Naive thymus-derived CD4-positive, alpha-beta T cell (primary cell): ENCODE measurements around the gene NAA16. TPM values are rescaled to one million over a fixed set of nuclear protein-coding genes. Genes with fewer than 3 reads are reported as not detected.

Experiments
- ATAC-seq: fragments of 150-1000 bp; cut with Tn5 transposase; 2 replicates; pipeline ENCODE4 v1.10.0; 2021; ENCODE audit warnings: mild to moderate bottlenecking, moderate library complexity
- CTCF ChIA-PET: fragments of 350-600 bp; sonication (Branson Sonifier 250); formaldehyde crosslinking; loops from one replicate; lab custom pipeline; 2021; ENCODE audit warnings: antibody characterized with exemption; lab: Charles Lee
- POLR2A ChIA-PET: fragments of 350-600 bp; sonication (Branson Sonifier 250); formaldehyde crosslinking; loops from one replicate; lab custom pipeline; 2021; ENCODE audit warnings: antibody characterized with exemption, inconsistent platforms; lab: Charles Lee
- DNase-seq, 9 donors: peaks; one replicate each; pipeline versions ENCODE4 v3.0.0 to v3.0.0-alpha.2; 2020 to 2022; ENCODE audit warnings: mixed read lengths in 1 of 9
- H3K27ac ChIP-seq: one replicate; pipeline ENCODE4 v1.7.0; 2013; ENCODE audit warnings: mild to moderate bottlenecking, low read depth, low read length, moderate library complexity
- H3K27me3 ChIP-seq, 2 donors: one replicate each; pipeline ENCODE4 v1.7.0; 2013; ENCODE audit warnings: low read length in 2 of 2, mild to moderate bottlenecking in 2 of 2, moderate library complexity in 2 of 2; ENCODE audit not compliant: control insufficient read depth in 2 of 2, insufficient read depth in 2 of 2
- H3K36me3 ChIP-seq, 3 experiments: 1 replicate in 2 of 3; 2 replicates in 1 of 3; pipeline ENCODE4 v1.7.0; 2013; ENCODE audit warnings: low read length in 3 of 3, mild to moderate bottlenecking in 3 of 3, moderate library complexity in 1 of 3; ENCODE audit not compliant: insufficient read depth in 3 of 3, control insufficient read depth in 2 of 3
- H3K4me1 ChIP-seq, 2 donors: one replicate each; pipeline ENCODE4 v1.7.0; 2013; ENCODE audit warnings: low read length in 2 of 2, mild to moderate bottlenecking in 2 of 2, moderate library complexity in 1 of 2; ENCODE audit not compliant: control insufficient read depth in 2 of 2, insufficient read depth in 2 of 2
- H3K4me3 ChIP-seq: 2 replicates; pipeline ENCODE4 v1.7.0; 2013; ENCODE audit warnings: mild to moderate bottlenecking, low read length
- H3K9me3 ChIP-seq, 3 experiments: 1 replicate in 2 of 3; 2 replicates in 1 of 3; pipeline ENCODE4 v1.7.0; 2013; ENCODE audit warnings: low read length in 3 of 3; ENCODE audit not compliant: control insufficient read depth in 2 of 3
- H3K27ac Mint-ChIP-seq, 9 donors: one replicate each; pipeline ENCODE4 v1.8.0; 2020 to 2022; ENCODE audit warnings: mixed read lengths in 9 of 9, mild to moderate bottlenecking in 8 of 9, moderate library complexity in 5 of 9, inconsistent platforms in 2 of 9
- H3K27me3 Mint-ChIP-seq, 5 donors: one replicate each; pipeline ENCODE4 v1.8.0; 2021 to 2022; ENCODE audit warnings: mixed read lengths in 5 of 5, mild to moderate bottlenecking in 1 of 5
- H3K36me3 Mint-ChIP-seq, 5 donors: one replicate each; pipeline ENCODE4 v1.8.0; 2020 to 2022; ENCODE audit warnings: mixed read lengths in 5 of 5, mild to moderate bottlenecking in 3 of 5, inconsistent platforms in 1 of 5
- H3K4me1 Mint-ChIP-seq, 7 donors: one replicate each; pipeline ENCODE4 v1.8.0; 2020 to 2022; ENCODE audit warnings: mixed read lengths in 7 of 7, mild to moderate bottlenecking in 3 of 7, inconsistent platforms in 1 of 7
- H3K4me3 Mint-ChIP-seq, 10 donors: one replicate each; pipeline ENCODE4 v1.8.0; 2020 to 2022; ENCODE audit warnings: mild to moderate bottlenecking in 10 of 10, mixed read lengths in 10 of 10, moderate library complexity in 6 of 10, inconsistent platforms in 2 of 10
- H3K9me3 Mint-ChIP-seq, 11 donors: one replicate each; pipeline ENCODE4 v1.8.0; 2020 to 2022; ENCODE audit warnings: mixed read lengths in 11 of 11, mild to moderate bottlenecking in 4 of 11, inconsistent platforms in 1 of 11, moderate library complexity in 1 of 11
- intact Hi-C, 2 donors: fragments of 100-400 bp; cut with micrococcal nuclease; formaldehyde crosslinking; loops; one replicate each; pipeline ENCODE4 v1.15.1; 2023
- polyA plus RNA-seq, 2 donors: library from polyadenylated mRNA; unstranded; fragments of 300-500 nt; fragmentation: Illumina TruSeq; gene quantifications; one replicate each; pipeline ENCODE4 v1.2.3, GENCODE V29; 2021
- total RNA-seq, 6 experiments: library from RNA in 5 of 6; stranded (reverse) in 5 of 6; gene quantifications; 1 replicate in 5 of 6; 2 replicates in 1 of 6; pipeline ENCODE4 v1.2.3 and lab custom pipeline; 2021 to 2026

The NAA16 gene
- total and polyA plus RNA-seq, 7 experiments from 2014 or later = 15.8 to 99.6 (median 49.4) TPM

DNA sequence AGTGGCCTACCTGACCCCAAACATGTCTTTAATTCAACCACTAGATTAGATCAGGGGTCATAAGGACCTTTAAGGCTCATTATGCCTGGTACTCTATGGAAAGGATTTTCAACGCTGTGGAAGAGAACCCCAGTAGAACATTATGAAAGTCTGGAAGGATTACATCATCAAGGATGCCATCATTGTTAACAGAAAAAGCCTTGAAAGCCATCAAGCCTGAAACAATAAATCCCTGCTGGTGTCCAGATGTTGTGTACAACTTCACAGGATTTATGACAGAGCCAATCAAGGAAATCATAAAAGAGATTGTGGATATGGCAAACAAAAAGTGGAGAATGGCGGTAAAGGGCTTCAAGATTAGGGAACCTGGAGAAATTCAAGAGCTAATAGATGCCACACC lies 59.7 kb downstream of the NAA16 start:
- H3K4me3 Mint-ChIP-seq = no peak overlapping the region
- H3K4me1 Mint-ChIP-seq = peaks cover 2 to 38% (median 9%) of the 10 kb centered on the region in 7 donors
- CTCF ChIA-PET = no interaction called here
- H3K27me3 ChIP-seq = no peaks in the 10 kb centered on the region
- POLR2A ChIA-PET = interaction anchor here (1.1 kb wide), 1 partner anchor 14 kb away, joined by 4 read pairs; no protein-coding TSS in a partner anchor
- H3K36me3 ChIP-seq = peaks cover 4 to 62% (median 12%) of the 10 kb centered on the region in 3 experiments
- H3K4me3 ChIP-seq = no peak overlapping the region
- H3K9me3 ChIP-seq = no peaks in the 10 kb centered on the region
- peaks cover 18 to 73% (median 69%) of the 10 kb centered on the region in 5 donors for H3K36me3 Mint-ChIP-seq
- DNase-seq = no peak
- no peak overlapping the region for H3K27ac ChIP-seq
- H3K27me3 Mint-ChIP-seq = no peaks in the 10 kb centered on the region
- intact Hi-C loops = no loop called here
- no peak for ATAC-seq
- peak overlapping the region in 7 of 9 donors; percentile 14 to 88 (median 69) for H3K27ac Mint-ChIP-seq
- H3K4me1 ChIP-seq = no peaks in the 10 kb centered on the region
- peaks cover 0 to 8% (median 0%) of the 10 kb centered on the region in 11 donors for H3K9me3 Mint-ChIP-seq

DNA sequence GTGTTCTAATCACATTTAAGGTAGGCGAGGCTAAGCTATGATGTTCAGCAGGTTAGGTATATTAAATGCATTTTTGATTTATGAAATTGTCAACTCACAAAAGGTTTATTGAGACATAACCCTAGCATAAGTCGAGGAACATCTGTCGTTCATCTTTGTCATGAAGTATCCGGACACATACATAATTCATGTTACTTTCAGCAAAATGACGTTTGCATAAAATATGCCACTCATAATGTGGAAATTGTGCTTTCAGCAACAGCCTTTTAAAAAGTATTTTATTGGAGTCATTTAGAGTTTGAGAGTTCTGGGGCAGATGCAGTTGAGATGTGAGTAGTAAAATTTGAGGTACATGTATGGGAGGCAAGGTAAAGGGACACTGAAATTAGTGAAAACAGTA lies 66.4 kb downstream of the NAA16 start:
- no peak for DNase-seq
- Histone ChIP-seq H3K27me3 (no peaks in the 10 kb centered on the region), H3K4me1 (peaks cover 0 to 6% of the 10 kb centered on the region in 2 donors), H3K27ac (no peak overlapping the region), H3K9me3 (no peaks in the 10 kb centered on the region), H3K4me3 (no peak overlapping the region), H3K36me3 (peaks cover 0 to 36% (median 2%) of the 10 kb centered on the region in 3 experiments)
- Mint-ChIP-seq H3K27ac (peak overlapping the region in 5 of 9 donors; percentile 22 to 54 (median 35)), H3K27me3 (no peaks in the 10 kb centered on the region), H3K4me3 (no peak overlapping the region), H3K36me3 (peaks cover 0 to 36% (median 28%) of the 10 kb centered on the region in 5 donors), H3K9me3 (no peaks in the 10 kb centered on the region), H3K4me1 (peaks cover 6 to 39% (median 18%) of the 10 kb centered on the region in 7 donors)
- ChIA-PET POLR2A (no interaction called here), CTCF (interaction anchor here (1.0 kb wide), 1 partner anchor 20 kb away, joined by 5 read pairs; no protein-coding TSS in a partner anchor)
- intact Hi-C loops = no loop called here
- ATAC-seq = no peak

DNA sequence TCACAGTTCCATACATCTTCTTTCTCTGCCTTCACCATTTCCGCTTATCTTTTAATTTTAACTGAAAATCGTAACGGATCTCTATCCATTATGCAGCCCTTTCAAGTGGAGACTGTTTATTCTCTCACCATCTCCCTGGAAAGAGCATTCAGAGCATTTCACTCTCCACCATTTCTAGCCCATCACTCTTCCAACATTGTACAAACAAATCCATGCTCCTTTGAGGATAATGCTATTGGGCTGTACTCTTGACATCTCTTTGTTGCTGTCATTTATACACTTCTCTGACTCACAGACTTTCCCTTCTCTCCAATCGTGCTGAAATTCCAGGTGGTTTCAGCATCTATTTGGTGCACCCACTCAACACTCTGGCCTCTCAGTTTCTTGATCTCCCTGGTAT lies 71.4 kb downstream of the NAA16 start:
- DNase-seq (no peak), ATAC-seq (no peak)
- H3K27ac Mint-ChIP-seq = peak overlapping the region in 1 of 9 donors; percentile 29
- H3K27me3 ChIP-seq = no peaks in the 10 kb centered on the region
- no peak overlapping the region for H3K4me3 Mint-ChIP-seq
- H3K36me3 Mint-ChIP-seq = peaks cover 0 to 6% (median 0%) of the 10 kb centered on the region in 5 donors
- intact Hi-C loops = no loop called here
- no peaks in the 10 kb centered on the region for H3K27me3 Mint-ChIP-seq
- ChIA-PET CTCF (no interaction called here), POLR2A (no interaction called here)
- H3K4me3 ChIP-seq = no peak overlapping the region
- H3K27ac ChIP-seq = no peak overlapping the region
- H3K4me1 ChIP-seq = peaks cover 0 to 6% of the 10 kb centered on the region in 2 donors
- peaks cover 9 to 59% (median 18%) of the 10 kb centered on the region in 7 donors for H3K4me1 Mint-ChIP-seq
- H3K36me3 ChIP-seq = peaks cover 0 to 2% (median 0%) of the 10 kb centered on the region in 3 experiments
- peaks cover 0 to 2% (median 0%) of the 10 kb centered on the region in 11 donors for H3K9me3 Mint-ChIP-seq
- no peaks in the 10 kb centered on the region for H3K9me3 ChIP-seq

DNA sequence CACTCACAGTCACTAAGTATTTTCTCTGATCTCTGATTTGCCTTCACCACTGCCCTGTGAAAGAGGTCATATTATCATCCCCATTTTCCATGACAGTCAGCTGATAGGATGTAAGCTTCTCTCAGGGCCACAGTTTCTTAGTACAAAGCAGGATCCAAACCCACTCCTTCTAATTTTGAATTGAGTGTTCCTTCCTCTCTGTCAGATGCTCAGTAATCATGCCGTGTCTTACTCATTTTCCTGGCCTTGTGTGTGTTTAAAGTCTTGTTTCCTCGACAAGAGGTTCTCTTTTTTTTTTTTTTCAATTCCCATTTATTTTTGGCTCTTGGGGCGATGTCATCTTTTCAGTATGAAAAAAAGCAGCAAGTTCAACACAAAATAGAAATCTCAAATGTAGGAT lies 72.3 kb downstream of the NAA16 start:
- H3K27ac Mint-ChIP-seq = peak overlapping the region in 1 of 9 donors; percentile 28
- Histone ChIP-seq H3K4me3 (no peak overlapping the region), H3K27me3 (no peaks in the 10 kb centered on the region), H3K4me1 (peaks cover 0 to 6% of the 10 kb centered on the region in 2 donors), H3K36me3 (no peaks in the 10 kb centered on the region), H3K27ac (no peak overlapping the region), H3K9me3 (no peaks in the 10 kb centered on the region)
- DNase-seq (no peak), ATAC-seq (peak; percentile 42)
- CTCF ChIA-PET = no interaction called here
- no peak overlapping the region for H3K4me3 Mint-ChIP-seq
- H3K9me3 Mint-ChIP-seq = peaks cover 0 to 2% (median 0%) of the 10 kb centered on the region in 11 donors
- H3K36me3 Mint-ChIP-seq = no peaks in the 10 kb centered on the region
- intact Hi-C loops = no loop called here
- H3K4me1 Mint-ChIP-seq = peaks cover 8 to 59% (median 18%) of the 10 kb centered on the region in 7 donors
- POLR2A ChIA-PET = no interaction called here
- no peaks in the 10 kb centered on the region for H3K27me3 Mint-ChIP-seq

DNA sequence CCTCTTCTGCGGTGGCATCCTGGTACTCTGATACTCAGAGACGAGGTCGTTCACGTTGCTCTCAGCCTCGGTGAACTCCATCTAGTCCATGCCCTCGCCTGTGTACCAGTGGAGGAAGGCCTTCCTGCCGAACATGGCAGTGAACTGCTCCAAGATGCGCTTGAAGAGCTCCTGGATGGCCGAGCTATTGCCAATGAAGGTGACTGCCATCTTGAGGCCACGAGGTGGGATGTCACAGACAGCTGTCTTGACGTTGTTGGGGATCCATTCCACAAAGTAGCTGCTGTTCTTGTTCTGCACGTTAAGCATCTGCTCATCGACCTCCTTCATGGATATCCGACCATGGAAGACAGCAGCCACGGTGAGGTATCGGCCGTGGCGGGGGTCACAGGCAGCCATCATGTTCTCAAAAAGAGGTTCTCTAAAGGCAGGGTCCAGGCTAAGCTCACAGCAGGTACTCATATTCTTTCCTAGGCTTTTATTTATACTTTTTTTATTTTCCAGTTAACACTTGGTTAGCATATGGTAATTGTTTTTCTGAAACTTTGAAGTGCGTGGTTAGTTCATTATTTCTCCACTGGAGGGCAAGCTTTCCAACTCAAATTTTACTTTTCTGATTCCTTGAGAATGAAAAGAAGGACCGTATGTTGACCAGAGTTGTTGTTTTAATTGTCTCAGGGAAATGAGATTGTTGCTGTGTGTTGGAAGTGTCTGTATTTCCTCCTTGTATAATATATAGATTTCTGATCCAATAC lies 73.9 kb downstream of the NAA16 start:
- intact Hi-C loops = loop anchor here (1.0 to 5.0 kb wide), 3 partner anchors 29 to 267 kb away; no protein-coding TSS in a partner anchor

DNA sequence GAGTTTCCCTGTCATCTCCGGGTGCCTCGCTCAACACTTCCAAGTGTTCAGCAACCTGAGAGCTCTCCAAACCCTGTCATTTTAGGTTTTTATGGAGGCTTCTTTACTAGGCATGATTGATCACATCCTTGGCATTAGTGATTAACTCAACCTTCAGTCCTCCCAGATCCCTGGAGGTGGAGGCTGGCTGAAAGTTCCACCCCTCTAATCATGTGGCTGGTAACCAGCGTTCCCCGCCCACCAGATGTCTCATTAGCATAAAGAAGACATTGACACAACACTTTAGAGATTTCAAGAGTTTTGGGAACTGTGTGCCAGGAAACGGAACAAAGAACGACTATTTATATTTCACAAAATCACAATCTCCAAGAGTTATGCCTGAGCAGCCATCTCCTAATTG lies 75.1 kb downstream of the NAA16 start:
- POLR2A ChIA-PET = interaction anchor here (0.6 kb wide), 1 partner anchor 270 kb away, joined by 3 read pairs; no protein-coding TSS in a partner anchor
- peaks cover 6 to 51% (median 13%) of the 10 kb centered on the region in 7 donors for H3K4me1 Mint-ChIP-seq
- H3K36me3 Mint-ChIP-seq = no peaks in the 10 kb centered on the region
- H3K9me3 Mint-ChIP-seq = peaks cover 0 to 2% (median 0%) of the 10 kb centered on the region in 11 donors
- peaks cover 0 to 4% of the 10 kb centered on the region in 2 donors for H3K4me1 ChIP-seq
- peaks cover 0 to 3% (median 0%) of the 10 kb centered on the region in 5 donors for H3K27me3 Mint-ChIP-seq
- H3K4me3 ChIP-seq = no peak overlapping the region
- no peak overlapping the region for H3K27ac ChIP-seq
- intact Hi-C loops = loop anchor here in 1 of 2 donors (5.0 kb wide), 1 partner anchor 34 kb away; no protein-coding TSS in a partner anchor
- CTCF ChIA-PET = interaction anchor here (0.7 to 1.9 kb wide), 4 partner anchors 29 to 266 kb away, joined by 3 to 6 read pairs (median 4); no protein-coding TSS in a partner anchor
- ATAC-seq (no peak), DNase-seq (no peak)
- no peaks in the 10 kb centered on the region for H3K27me3 ChIP-seq
- H3K9me3 ChIP-seq = no peaks in the 10 kb centered on the region
- no peaks in the 10 kb centered on the region for H3K36me3 ChIP-seq
- no peak overlapping the region for H3K27ac Mint-ChIP-seq
- H3K4me3 Mint-ChIP-seq = no peak overlapping the region

More for the DNA sequence above, 73.9 kb downstream of the NAA16 start:
- no peaks in the 10 kb centered on the region for H3K36me3 ChIP-seq
- Mint-ChIP-seq H3K9me3 (peaks cover 0 to 2% (median 0%) of the 10 kb centered on the region in 11 donors), H3K36me3 (no peaks in the 10 kb centered on the region), H3K27me3 (peaks cover 0 to 3% (median 0%) of the 10 kb centered on the region in 5 donors), H3K27ac (peak overlapping the region in 3 of 9 donors; percentile 10 to 60 (median 25)), H3K4me1 (peaks cover 11 to 56% (median 20%) of the 10 kb centered on the region in 7 donors), H3K4me3 (no peak overlapping the region)
- H3K4me3 ChIP-seq = no peak overlapping the region
- no peak overlapping the region for H3K27ac ChIP-seq
- ChIA-PET CTCF (interaction anchor here (1.3 to 1.9 kb wide), 3 partner anchors 29 to 268 kb away, joined by 3 to 6 read pairs (median 5); no protein-coding TSS in a partner anchor), POLR2A (interaction anchor here (0.5 to 0.6 kb wide), 2 partner anchors 104 to 122 kb away, joined by 3 read pairs; no protein-coding TSS in a partner anchor)
- peaks cover 0 to 10% of the 10 kb centered on the region in 2 donors for H3K4me1 ChIP-seq
- ATAC-seq = no peak
- no peak for DNase-seq
- no peaks in the 10 kb centered on the region for H3K27me3 ChIP-seq
- no peaks in the 10 kb centered on the region for H3K9me3 ChIP-seq
